GM20431 (cell line): ENCODE measurements around the gene RPS27A.

Experiments used
- in situ Hi-C: fragments of 300-500 bp; cut with MseI, MboI; formaldehyde crosslinking; loops from one replicate; pipeline ENCODE4 v1.15.0; 2020; ENCODE audit warnings: low sequenced_read_pairs; ENCODE audit not compliant: unreplicated experiment

RPS27A gene

DNA sequence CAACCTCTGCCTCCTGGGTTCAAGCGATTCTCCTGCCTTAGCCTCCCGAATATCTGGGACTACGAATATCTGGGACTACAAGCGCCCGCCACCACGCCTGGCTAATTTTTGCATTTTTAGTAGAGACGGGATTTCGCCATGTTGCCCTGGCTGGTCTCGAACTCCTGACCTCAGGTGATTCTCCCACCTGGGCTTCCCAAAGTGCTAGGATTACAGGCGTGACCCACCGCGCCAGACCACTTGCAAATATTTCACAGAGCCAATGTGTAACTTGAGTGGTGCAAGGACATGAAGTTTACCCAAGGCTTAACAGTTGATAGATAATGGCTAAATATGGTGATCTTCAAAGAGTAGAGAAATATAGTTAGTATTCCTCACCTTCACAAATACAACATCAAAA is 50.6 kb downstream of the RPS27A start:
- in situ Hi-C loops: no loop called here
